ENCODE results near the gene SLC12A8.

- TF ChIP-seq, protein P1, sequence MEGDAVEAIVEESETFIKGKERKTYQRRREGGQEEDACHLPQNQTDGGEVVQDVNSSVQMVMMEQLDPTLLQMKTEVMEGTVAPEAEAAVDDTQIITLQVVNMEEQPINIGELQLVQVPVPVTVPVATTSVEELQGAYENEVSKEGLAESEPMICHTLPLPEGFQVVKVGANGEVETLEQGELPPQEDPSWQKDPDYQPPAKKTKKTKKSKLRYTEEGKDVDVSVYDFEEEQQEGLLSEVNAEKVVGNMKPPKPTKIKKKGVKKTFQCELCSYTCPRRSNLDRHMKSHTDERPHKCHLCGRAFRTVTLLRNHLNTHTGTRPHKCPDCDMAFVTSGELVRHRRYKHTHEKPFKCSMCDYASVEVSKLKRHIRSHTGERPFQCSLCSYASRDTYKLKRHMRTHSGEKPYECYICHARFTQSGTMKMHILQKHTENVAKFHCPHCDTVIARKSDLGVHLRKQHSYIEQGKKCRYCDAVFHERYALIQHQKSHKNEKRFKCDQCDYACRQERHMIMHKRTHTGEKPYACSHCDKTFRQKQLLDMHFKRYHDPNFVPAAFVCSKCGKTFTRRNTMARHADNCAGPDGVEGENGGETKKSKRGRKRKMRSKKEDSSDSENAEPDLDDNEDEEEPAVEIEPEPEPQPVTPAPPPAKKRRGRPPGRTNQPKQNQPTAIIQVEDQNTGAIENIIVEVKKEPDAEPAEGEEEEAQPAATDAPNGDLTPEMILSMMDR (IDR thresholded peaks at IDR 0.05), result peak; percentile 47 to 73 (median 61)
- no peak for TF ChIP-seq POLR2A (IDR thresholded peaks at IDR 0.05)
These were observed 47.2 kb downstream of the SLC12A8 start for GRCh38 chr3:125165189-125165947.

Measured in adrenal gland (tissue), 5 donors.